Calu3 (cell line): ENCODE results near the gene STK16. TPM values are rescaled to one million over a fixed set of nuclear protein-coding genes. Genes with fewer than 3 reads are reported as not detected.
"Not testable (repeated sequence)": the region's sequence is repeated elsewhere in the genome, so short reads cannot be mapped to it uniquely, and the experiment has no call there.

Experiments used
- BruUV-seq: library from RNA; stranded (reverse); fragments of 400-500 nt; replicated peaks from 2 replicates; lab custom pipeline; 2021; lab: Mats Ljungman, UMichigan
- CTCF ChIA-PET: fragments of 300-600 bp; sonication (Branson Sonifier 250); formaldehyde crosslinking; loops from one replicate; lab custom pipeline; 2022; ENCODE audit warnings: antibody characterized with exemption; lab: Charles Lee
- DNase-seq: peaks from one replicate; pipeline ENCODE4 v3.0.0; 2022
- H3K27ac Mint-ChIP-seq: one replicate; pipeline ENCODE4 v1.8.0; 2022; ENCODE audit warnings: mixed read lengths; ENCODE audit not compliant: unreplicated experiment
- H3K27me3 Mint-ChIP-seq: one replicate; pipeline ENCODE4 v1.8.0; 2022; ENCODE audit warnings: mixed read lengths; ENCODE audit not compliant: unreplicated experiment
- H3K36me3 Mint-ChIP-seq: one replicate; pipeline ENCODE4 v1.8.0; 2022; ENCODE audit warnings: mild to moderate bottlenecking, moderate library complexity, mixed read lengths; ENCODE audit not compliant: insufficient read depth, unreplicated experiment
- H3K4me1 Mint-ChIP-seq: one replicate; pipeline ENCODE4 v1.8.0; 2022; ENCODE audit warnings: mild to moderate bottlenecking, low read depth, mixed read lengths; ENCODE audit not compliant: unreplicated experiment
- H3K4me3 Mint-ChIP-seq: one replicate; pipeline ENCODE4 v1.8.0; 2022; ENCODE audit warnings: mild to moderate bottlenecking, low read depth, moderate library complexity, mixed read lengths; ENCODE audit not compliant: unreplicated experiment
- H3K9me3 Mint-ChIP-seq: one replicate; pipeline ENCODE4 v1.8.0; 2022; ENCODE audit warnings: low read depth, mixed read lengths; ENCODE audit not compliant: unreplicated experiment
- CTCF ChIP-seq: fragments of 200-600 bp; IDR thresholded peaks from one replicate; pipeline ENCODE4 v1.8.0; 2022; ENCODE audit warnings: antibody characterized with exemption; ENCODE audit not compliant: unreplicated experiment
- intact Hi-C: fragments of 100-400 bp; cut with micrococcal nuclease; formaldehyde crosslinking; loops from one replicate; pipeline ENCODE4 v1.10.0; 2022; ENCODE audit not compliant: unreplicated experiment
- total RNA-seq: library from RNA; stranded (reverse); gene quantifications from 2 replicates; pipeline ENCODE4 v1.2.3, GENCODE V29; 2022

Gene STK16
- total RNA-seq, 1 experiment from 2014 or later, result 26.7 TPM

GRCh38 chr2:219285894-219286425 is 40.7 kb downstream of the STK16 start:
- Mint-ChIP-seq H3K36me3 (peaks cover 8% of the 10 kb centered on the region), H3K27me3 (peaks cover 10% of the 10 kb centered on the region), H3K9me3 (no peaks in the 10 kb centered on the region), H3K27ac (no peak overlapping the region), H3K4me1 (peaks cover 11% of the 10 kb centered on the region), H3K4me3 (no peak overlapping the region)
- no peak for DNase-seq
- CTCF ChIA-PET, result no interaction called here
- intact Hi-C loops, result no loop called here
- BruUV-seq, result no TSS peak
- TF ChIP-seq CTCF, result no peak

GRCh38 chr2:219286436-219287115 is 41.3 kb downstream of the STK16 start:
- H3K4me3 Mint-ChIP-seq, result no peak overlapping the region

GRCh38 chr2:219287116-219287440 is 41.8 kb downstream of the STK16 start:
- DNase-seq, H3K9me3 Mint-ChIP-seq, H3K27ac Mint-ChIP-seq, H3K36me3 Mint-ChIP-seq, intact Hi-C loops, H3K4me3 Mint-ChIP-seq, H3K4me1 Mint-ChIP-seq, BruUV-seq: not testable (repeated sequence)
- H3K27me3 Mint-ChIP-seq, result peaks cover 10% of the 10 kb centered on the region
- CTCF ChIA-PET, result interaction anchor here (0.7 kb wide), 1 partner anchor 8 kb away, joined by 3 read pairs; the partner anchor contains the start of gene DNAJB2

More at GRCh38 chr2:219286436-219287115, 41.3 kb downstream of the STK16 start:
- Mint-ChIP-seq H3K4me1 (peaks cover 7% of the 10 kb centered on the region), H3K27me3 (peaks cover 10% of the 10 kb centered on the region), H3K27ac (no peak overlapping the region), H3K9me3 (no peaks in the 10 kb centered on the region), H3K36me3 (peaks cover 8% of the 10 kb centered on the region)
- BruUV-seq, result TSS peak; percentile 6
- CTCF ChIA-PET, result no interaction called here
- no peak for DNase-seq
- intact Hi-C loops, result no loop called here
- no peak for TF ChIP-seq CTCF

GRCh38 chr2:219287580-219288265 is 42.4 kb downstream of the STK16 start:
- intact Hi-C loops, result no loop called here
- Mint-ChIP-seq H3K36me3 (peaks cover 8% of the 10 kb centered on the region), H3K4me3 (no peak overlapping the region), H3K27ac (no peak overlapping the region), H3K9me3 (no peaks in the 10 kb centered on the region), H3K4me1 (peaks cover 7% of the 10 kb centered on the region), H3K27me3 (peaks cover 10% of the 10 kb centered on the region)
- TF ChIP-seq CTCF, result no peak
- no TSS peak for BruUV-seq
- CTCF ChIA-PET, result interaction anchor here (0.7 kb wide), 1 partner anchor 9 kb away, joined by 3 read pairs; the partner anchor contains the start of gene DNAJB2
- DNase-seq, result no peak
